Suprapubic skin (tissue), 3 donors: ENCODE data around the gene SPATA6.

Source experiments
- EP300 ChIP-seq: sonication (generic); formaldehyde crosslinking; IDR thresholded peaks from one replicate; pipeline ENCODE4 v1.6.1; 2017; ENCODE audit warnings: antibody characterized with exemption
- POLR2A ChIP-seq, 2 donors: fragments of 450-650 bp; IDR thresholded peaks; one replicate each; pipeline ENCODE4 v1.6.1; 2017; ENCODE audit warnings: antibody characterized with exemption in 2 of 2, mild to moderate bottlenecking in 2 of 2, moderate library complexity in 2 of 2
- TF ChIP-seq, protein P1 (sequence below), 2 donors: fragments of 200-600 bp in 1 of 2; fragments of 450-650 bp in 1 of 2; sonication (generic) in 1 of 2; IDR thresholded peaks; one replicate each; pipeline ENCODE4 v1.5.1; 2016 to 2019; ENCODE audit warnings: antibody characterized with exemption in 2 of 2, mild to moderate bottlenecking in 1 of 2, moderate library complexity in 1 of 2

DNA sequence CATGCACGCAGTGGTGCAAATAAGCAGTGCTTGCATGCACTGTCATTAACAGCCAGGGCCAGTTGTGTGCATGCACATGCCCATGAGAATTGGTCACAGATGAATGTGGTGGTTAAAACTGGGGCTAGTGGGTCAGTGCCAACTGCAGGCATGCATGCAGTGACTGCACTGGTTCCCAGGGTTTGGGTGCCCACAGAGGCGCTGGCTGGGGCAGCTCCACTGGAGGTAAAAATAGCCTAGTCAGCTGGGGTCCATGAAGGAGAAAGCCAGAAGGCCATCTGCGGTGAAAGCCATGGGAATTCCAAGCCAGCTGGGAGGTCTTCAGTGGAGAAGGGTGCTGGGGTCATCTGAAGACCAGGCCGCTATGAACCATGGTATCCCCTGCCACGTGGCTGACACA, 179.3 kb downstream of the SPATA6 start:
- TF ChIP-seq, protein P1, sequence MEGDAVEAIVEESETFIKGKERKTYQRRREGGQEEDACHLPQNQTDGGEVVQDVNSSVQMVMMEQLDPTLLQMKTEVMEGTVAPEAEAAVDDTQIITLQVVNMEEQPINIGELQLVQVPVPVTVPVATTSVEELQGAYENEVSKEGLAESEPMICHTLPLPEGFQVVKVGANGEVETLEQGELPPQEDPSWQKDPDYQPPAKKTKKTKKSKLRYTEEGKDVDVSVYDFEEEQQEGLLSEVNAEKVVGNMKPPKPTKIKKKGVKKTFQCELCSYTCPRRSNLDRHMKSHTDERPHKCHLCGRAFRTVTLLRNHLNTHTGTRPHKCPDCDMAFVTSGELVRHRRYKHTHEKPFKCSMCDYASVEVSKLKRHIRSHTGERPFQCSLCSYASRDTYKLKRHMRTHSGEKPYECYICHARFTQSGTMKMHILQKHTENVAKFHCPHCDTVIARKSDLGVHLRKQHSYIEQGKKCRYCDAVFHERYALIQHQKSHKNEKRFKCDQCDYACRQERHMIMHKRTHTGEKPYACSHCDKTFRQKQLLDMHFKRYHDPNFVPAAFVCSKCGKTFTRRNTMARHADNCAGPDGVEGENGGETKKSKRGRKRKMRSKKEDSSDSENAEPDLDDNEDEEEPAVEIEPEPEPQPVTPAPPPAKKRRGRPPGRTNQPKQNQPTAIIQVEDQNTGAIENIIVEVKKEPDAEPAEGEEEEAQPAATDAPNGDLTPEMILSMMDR (IDR thresholded peaks at IDR 0.05): no peak
- no peak for TF ChIP-seq EP300
- TF ChIP-seq POLR2A (IDR thresholded peaks at IDR 0.05): no peak
